Parathyroid adenoma (tissue), 2 donors: ENCODE measurements around the gene NDUFB4.
"Not testable (repeated sequence)": the region's sequence is repeated elsewhere in the genome, so short reads cannot be mapped to it uniquely, and the experiment has no call there.

ENCODE experiments used
- H2AFZ ChIP-seq: fragments of 300-600 bp; sonication (generic); one replicate; pipeline ENCODE4 v1.7.0; 2017; ENCODE audit warnings: antibody characterized with exemption, mild to moderate bottlenecking
- H3K27ac ChIP-seq: fragments of 300-600 bp; sonication (generic); one replicate; pipeline ENCODE4 v1.7.0; 2017
- H3K27me3 ChIP-seq: fragments of 300-600 bp; sonication (generic); one replicate; pipeline ENCODE4 v1.7.0; 2017; ENCODE audit warnings: low read length; ENCODE audit not compliant: control insufficient read depth, insufficient read depth
- H3K36me3 ChIP-seq: fragments of 300-600 bp; sonication (generic); one replicate; pipeline ENCODE4 v1.7.0; 2017; ENCODE audit warnings: low read length; ENCODE audit not compliant: control insufficient read depth, insufficient read depth
- H3K4me1 ChIP-seq: fragments of 300-600 bp; sonication (generic); one replicate; pipeline ENCODE4 v1.7.0; 2017; ENCODE audit warnings: control low read depth
- H3K4me2 ChIP-seq: fragments of 300-600 bp; sonication (generic); one replicate; pipeline ENCODE4 v1.7.0; 2017; ENCODE audit warnings: low read length
- H3K4me3 ChIP-seq: fragments of 300-600 bp; sonication (generic); one replicate; pipeline ENCODE4 v1.7.0; 2017; ENCODE audit warnings: low read depth, low read length
- H3K79me2 ChIP-seq: fragments of 300-600 bp; sonication (generic); one replicate; pipeline ENCODE4 v1.7.0; 2017; ENCODE audit warnings: control low read depth
- H3K9ac ChIP-seq: fragments of 300-600 bp; sonication (generic); one replicate; pipeline ENCODE4 v1.7.0; 2017; ENCODE audit warnings: mild to moderate bottlenecking
- H3K9me3 ChIP-seq: fragments of 300-600 bp; sonication (generic); one replicate; pipeline ENCODE4 v1.7.0; 2017; ENCODE audit warnings: low read length; ENCODE audit not compliant: control insufficient read depth
- CTCF ChIP-seq: fragments of 300-600 bp; sonication (generic); IDR thresholded peaks from one replicate; pipeline ENCODE4 v1.7.0; 2017; ENCODE audit warnings: antibody characterized with exemption, mild to moderate bottlenecking
- donor health status: primary hyperparathyroidism.

Gene NDUFB4

GRCh38 chr3:120636795-120637401, 40.8 kb downstream of the NDUFB4 start:
- Histone ChIP-seq H3K9me3 (no peaks in the 10 kb centered on the region), H3K36me3 (no peaks in the 10 kb centered on the region), H2AFZ (no peak overlapping the region), H3K9ac (no peak overlapping the region), H3K4me3 (no peak overlapping the region), H3K4me1 (no peaks in the 10 kb centered on the region), H3K27me3 (no peaks in the 10 kb centered on the region), H3K4me2 (no peak overlapping the region), H3K79me2 (no peaks in the 10 kb centered on the region), H3K27ac (no peak overlapping the region)
- no peak for TF ChIP-seq CTCF

GRCh38 chr3:120637851-120638559, 41.9 kb downstream of the NDUFB4 start:
- H3K36me3 ChIP-seq, result no peaks in the 10 kb centered on the region
- no peaks in the 10 kb centered on the region for H3K9me3 ChIP-seq
- no peak overlapping the region for H3K27ac ChIP-seq
- H3K4me3 ChIP-seq, result no peak overlapping the region
- no peak overlapping the region for H3K9ac ChIP-seq
- H3K4me2 ChIP-seq, result no peak overlapping the region
- H2AFZ ChIP-seq, result no peak overlapping the region
- H3K4me1 ChIP-seq, result no peaks in the 10 kb centered on the region
- TF ChIP-seq CTCF, result no peak
- no peaks in the 10 kb centered on the region for H3K27me3 ChIP-seq
- H3K79me2 ChIP-seq, result no peaks in the 10 kb centered on the region

- not testable (repeated sequence) for H3K79me2 ChIP-seq, H2AFZ ChIP-seq, H3K4me1 ChIP-seq, H3K27ac ChIP-seq, H3K4me3 ChIP-seq, H3K4me2 ChIP-seq, H3K9ac ChIP-seq, H3K36me3 ChIP-seq, H3K27me3 ChIP-seq, H3K9me3 ChIP-seq
Observed at GRCh38 chr3:120638820-120639219, 42.7 kb downstream of the NDUFB4 start.

GRCh38 chr3:120640231-120640630, 44.1 kb downstream of the NDUFB4 start:
- Histone ChIP-seq H3K4me1 (no peaks in the 10 kb centered on the region), H3K36me3 (no peaks in the 10 kb centered on the region), H3K4me2 (no peak overlapping the region), H3K9ac (no peak overlapping the region), H3K79me2 (no peaks in the 10 kb centered on the region), H3K27me3 (no peaks in the 10 kb centered on the region), H3K27ac (no peak overlapping the region), H2AFZ (no peak overlapping the region), H3K9me3 (no peaks in the 10 kb centered on the region), H3K4me3 (no peak overlapping the region)
- TF ChIP-seq CTCF, result no peak

GRCh38 chr3:120641696-120642246, 45.6 kb downstream of the NDUFB4 start:
- no peaks in the 10 kb centered on the region for H3K27me3 ChIP-seq
- no peak for TF ChIP-seq CTCF
- H3K4me2 ChIP-seq, result no peak overlapping the region
- no peaks in the 10 kb centered on the region for H3K79me2 ChIP-seq
- no peaks in the 10 kb centered on the region for H3K4me1 ChIP-seq
- no peaks in the 10 kb centered on the region for H3K9me3 ChIP-seq
- H3K9ac ChIP-seq, result no peak overlapping the region
- H3K27ac ChIP-seq, result no peak overlapping the region
- no peak overlapping the region for H2AFZ ChIP-seq
- no peak overlapping the region for H3K4me3 ChIP-seq
- no peaks in the 10 kb centered on the region for H3K36me3 ChIP-seq
